HepG2 (cell line): ENCODE measurements around the gene IFT172. TPM values are rescaled to one million over a fixed set of nuclear protein-coding genes. Genes with fewer than 3 reads are reported as not detected.

Source experiments
- ATAC-seq: fragments of 200-7000 bp; cut with Tn5 transposase; 3 replicates; pipeline ENCODE4 v1.9.1; 2020; ENCODE audit warnings: mild to moderate bottlenecking, moderate library complexity
- BruUV-seq: library from RNA; stranded (reverse); fragments of 400-500 nt; replicated peaks from 2 replicates; lab custom pipeline; 2021; lab: Mats Ljungman, UMichigan
- CTCF ChIA-PET: fragments of 300-600 bp; formaldehyde crosslinking; extraction: SDS; loops from one replicate; lab custom pipeline; 2021; ENCODE audit warnings: low total read pairs, inconsistent platforms, low intra/inter-chr PET ratio; lab: Yijun Ruan, JAX
- POLR2A ChIA-PET: fragments of 350-600 bp; sonication (Branson Sonifier 250); formaldehyde crosslinking; loops from one replicate; lab custom pipeline; 2020; ENCODE audit warnings: antibody characterized with exemption, inconsistent platforms; lab: Yijun Ruan, JAX
- DNase-seq: peaks from one replicate; pipeline ENCODE4 v3.0.0-alpha.2; 2015; ENCODE audit warnings: low spot score
- FAIRE-seq: peaks from 3 replicates; lab custom pipeline; 2011; peaks lifted over from hg19 to GRCh38; lab: Jason Lieb, UNC
- H2AFZ ChIP-seq: one replicate; pipeline ENCODE4 v1.6.1; 2011; ENCODE audit warnings: low read length, inconsistent platforms
- H3K27ac ChIP-seq: fragments of 300-600 bp; 3 replicates; pipeline ENCODE4 v1.8.0; 2011; ENCODE audit warnings: mixed run types, mild to moderate bottlenecking, mixed read lengths, low read length, inconsistent platforms; ENCODE audit not compliant: insufficient read depth; ENCODE audit errors: extremely low read length
- H3K27me3 ChIP-seq, 2 experiments: fragments of 200-600 bp in 1 of 2; 2 replicates in 1 of 2; 3 replicates in 1 of 2; pipeline versions ENCODE4 v1.6.0 to v1.8.0; 2011; ENCODE audit warnings: low read length in 2 of 2, mild to moderate bottlenecking in 2 of 2, moderate library complexity in 2 of 2, inconsistent platforms in 1 of 2; ENCODE audit not compliant: insufficient read depth in 2 of 2, control insufficient read depth in 1 of 2
- H3K36me3 ChIP-seq, 2 experiments: fragments of 200-600 bp in 1 of 2; replicated peaks in 1 of 2; 2 replicates in 1 of 2; 3 replicates in 1 of 2; pipeline versions ENCODE4 v1.5.1 to v1.8.0; 2011; ENCODE audit warnings: low read length in 2 of 2, inconsistent platforms in 1 of 2; ENCODE audit not compliant: insufficient read depth in 2 of 2, control insufficient read depth in 1 of 2
- H3K4me1 ChIP-seq: 2 replicates; pipeline ENCODE4 v1.5.1; 2012; ENCODE audit warnings: low read length, inconsistent platforms; ENCODE audit not compliant: insufficient read depth
- H3K4me2 ChIP-seq: 2 replicates; pipeline ENCODE4 v1.6.0; 2011; ENCODE audit warnings: low read depth, low read length, inconsistent platforms
- H3K4me3 ChIP-seq, 3 experiments: fragments of 200-600 bp in 1 of 3; sonication (generic), shearing (Covaris generic) in 1 of 3; replicated peaks in 1 of 3; 2 replicates each; pipeline ENCODE4 v1.5.1; 2011 to 2016; ENCODE audit warnings: low read length in 3 of 3, inconsistent platforms in 2 of 3, low read depth in 2 of 3, mild to moderate bottlenecking in 2 of 3, control low read depth in 1 of 3, mixed read lengths in 1 of 3; ENCODE audit not compliant: insufficient read depth in 1 of 3
- H3K79me2 ChIP-seq: one replicate; pipeline ENCODE4 v1.6.1; 2011; ENCODE audit warnings: low read length, inconsistent platforms; ENCODE audit not compliant: insufficient read depth
- H3K9ac ChIP-seq: 2 replicates; pipeline ENCODE4 v1.6.0; 2011; ENCODE audit warnings: mild to moderate bottlenecking, low read depth, low read length, inconsistent platforms; ENCODE audit not compliant: insufficient read depth
- H3K9me3 ChIP-seq: 2 replicates; pipeline ENCODE4 v1.5.1; 2012; ENCODE audit warnings: mild to moderate bottlenecking, low read length
- H4K20me1 ChIP-seq: 2 replicates; pipeline ENCODE4 v1.6.0; 2011; ENCODE audit warnings: inconsistent platforms, mild to moderate bottlenecking, low read length, moderate library complexity; ENCODE audit not compliant: insufficient read depth
- HES4 ChIP-seq: sonication (generic); formaldehyde crosslinking; IDR thresholded peaks from 2 replicates; pipeline ENCODE4 v1.9.0; 2021; ENCODE audit warnings: mild to moderate bottlenecking, missing genetic modification reagents, borderline replicate concordance
- MYPOP ChIP-seq: sonication (generic); formaldehyde crosslinking; IDR thresholded peaks from 2 replicates; pipeline ENCODE4 v1.8.1; 2023; ENCODE audit warnings: mild to moderate bottlenecking, moderate library complexity, missing genetic modification reagents
- RAD21 ChIP-seq: fragments of 450-650 bp; formaldehyde crosslinking; IDR thresholded peaks from 2 replicates; pipeline ENCODE4 v1.5.0; 2020; ENCODE audit warnings: mild to moderate bottlenecking
- SRSF9 ChIP-seq: fragments of 200-400 bp; formaldehyde crosslinking; IDR thresholded peaks from 2 replicates; pipeline ENCODE4 v1.6.1; 2018; ENCODE audit warnings: borderline replicate concordance, mild to moderate bottlenecking, low read depth, low read length; ENCODE audit not compliant: insufficient read depth, poor library complexity, severe bottlenecking
- TERF1 ChIP-seq: sonication (generic); formaldehyde crosslinking; IDR thresholded peaks from 2 replicates; pipeline ENCODE4 v1.8.0; 2022; ENCODE audit warnings: mild to moderate bottlenecking, missing genetic modification reagents, moderate library complexity
- TGIF2 ChIP-seq: IDR thresholded peaks from 2 replicates; pipeline ENCODE4 v1.6.1; 2016; ENCODE audit warnings: control low read depth, missing compliant biosample characterization
- ZBTB7A ChIP-seq: sonication (generic); formaldehyde crosslinking; IDR thresholded peaks from 2 replicates; pipeline ENCODE4 v1.8.0; 2022; ENCODE audit warnings: mild to moderate bottlenecking, missing genetic modification reagents
- ZMYM4 ChIP-seq: sonication (generic); formaldehyde crosslinking; IDR thresholded peaks from 2 replicates; pipeline ENCODE4 v1.8.1; 2023; ENCODE audit warnings: mild to moderate bottlenecking, missing genetic modification reagents
- ZNF563 ChIP-seq: sonication (generic); formaldehyde crosslinking; IDR thresholded peaks from 2 replicates; pipeline ENCODE4 v1.8.0; 2022; ENCODE audit warnings: mild to moderate bottlenecking, moderate library complexity, missing genetic modification reagents
- ZNF749 ChIP-seq: sonication (generic); formaldehyde crosslinking; IDR thresholded peaks from 2 replicates; pipeline ENCODE4 v1.8.0; 2022; ENCODE audit warnings: mild to moderate bottlenecking, missing genetic modification reagents, moderate library complexity, borderline replicate concordance
- WGBS: methylation state at CpG from one replicate; pipeline ENCODE4 v1.1.6; 2017; ENCODE audit warnings: low lambda C conversion rate; 5-methylcytosine and 5-hydroxymethylcytosine counted together
- in situ Hi-C: cut with HindIII; loops from 2 replicates; pipeline ENCODE4 v1.10.0; 2017; ENCODE audit warnings: low pct_unique_long_range_greater_than_20kb; ENCODE audit not compliant: extremely low pct_ligation_motif_present
- intact Hi-C: fragments of 100-400 bp; cut with micrococcal nuclease; formaldehyde crosslinking; loops from one replicate; pipeline ENCODE4 v1.10.0; 2022; ENCODE audit not compliant: unreplicated experiment
- polyA plus RNA-seq, 8 experiments: library from polyadenylated mRNA; depleted of rRNA in 3 of 8; stranded (reverse) in 7 of 8; unstranded in 1 of 8; fragments of >200 nt; fragmentation: Illumina TruSeq in 4 of 8; extraction: Trizol in 4 of 8; gene quantifications; 2 replicates each; pipeline versions ENCODE4 v1.2.1 to v1.2.3, GENCODE V29; 2011 to 2016; ENCODE audit warnings: low read depth in 4 of 8, missing spikeins in 1 of 8, mixed read lengths in 1 of 8; ENCODE audit not compliant: insufficient read depth in 1 of 8
- total RNA-seq, 5 experiments: library from RNA; depleted of rRNA; stranded (reverse); fragments of >200 nt; fragmentation: Illumina TruSeq; extraction: Trizol; gene quantifications; 2 replicates each; pipeline ENCODE4 v1.2.3, GENCODE V29; 2016; ENCODE audit warnings: low read depth in 1 of 5
- TF ChIP-seq, protein P1 (sequence below): sonication (generic); formaldehyde crosslinking; IDR thresholded peaks from 2 replicates; pipeline ENCODE4 v1.5.0; 2020; ENCODE audit warnings: mild to moderate bottlenecking, missing genetic modification reagents, borderline replicate concordance
- TF ChIP-seq, protein P2 (sequence below): sonication (generic); formaldehyde crosslinking; IDR thresholded peaks from 2 replicates; pipeline ENCODE4 v1.9.0; 2022; ENCODE audit warnings: missing genetic modification reagents, mild to moderate bottlenecking, borderline replicate concordance
- TF ChIP-seq, protein P3 (sequence below): sonication (generic); formaldehyde crosslinking; IDR thresholded peaks from 2 replicates; pipeline ENCODE4 v1.4.0; 2020; ENCODE audit warnings: missing genetic modification reagents

Gene IFT172
- total and polyA plus RNA-seq, 2 of the 13 experiments (the other 11 are each of a cell fraction or from before 2014, with no cell fraction given) = 21.6 to 35.7 TPM

DNA sequence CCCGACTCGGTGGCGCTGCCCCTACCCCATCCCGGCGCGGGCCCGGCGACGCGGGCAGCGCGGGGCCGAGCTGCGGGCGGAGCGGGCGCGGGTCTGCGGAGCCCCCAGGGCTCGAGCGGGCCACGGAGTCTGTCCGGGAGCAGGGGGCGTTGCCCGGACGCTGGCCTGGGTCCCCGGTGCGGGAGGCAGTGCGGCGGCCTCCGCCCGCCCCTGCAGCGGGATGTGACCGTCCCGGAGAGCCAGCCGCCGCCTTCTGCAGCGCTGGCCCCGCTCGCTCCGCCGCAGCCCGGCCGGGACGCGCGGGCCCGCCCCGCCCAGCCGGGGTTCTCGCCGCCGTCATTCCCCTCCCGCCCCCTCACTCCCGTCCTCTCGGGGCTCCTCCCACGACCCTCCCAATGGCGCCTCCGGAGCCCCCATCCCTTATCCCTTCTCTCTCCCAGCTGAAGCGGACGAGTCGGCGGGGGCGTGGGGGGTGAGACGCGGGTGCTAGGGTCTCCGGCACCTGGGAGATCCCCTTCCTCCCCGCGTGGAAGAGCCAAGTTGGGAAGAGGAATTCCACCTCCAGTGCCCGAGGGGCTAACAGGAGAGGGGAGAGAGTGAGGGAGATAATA, 5.5 kb upstream of the IFT172 start, which contains the start of gene FNDC4:
Gene FNDC4, minus strand, starts transcription at position 257 of the 611 bp plus-strand sequence. CDS start 521 bp downstream, outside the sequence.
- Histone ChIP-seq H3K79me2 (no peaks in the 10 kb centered on the region), H3K4me1 (peaks cover 64% of the 10 kb centered on the region), H3K4me2 (peak within 1 kb of the TSS; percentile 95), H3K27ac (peak within 1 kb of the TSS; percentile 86), H3K9me3 (no peaks in the 10 kb centered on the region), H3K27me3 (no peaks in the 10 kb centered on the region), H4K20me1 (no peaks in the 10 kb centered on the region), H3K9ac (peak within 1 kb of the TSS; percentile 74), H3K36me3 (no peaks in the 10 kb centered on the region), H2AFZ (peak within 1 kb of the TSS; percentile 0), H3K4me3 (peak within 1 kb of the TSS; percentile 81 to 85 (median 83))
- FAIRE-seq (no peak), ATAC-seq (peak; percentile 26), DNase-seq (no peak)
- WGBS = 2% methylated on average over 16 of the region's 70 CpGs
- ChIA-PET POLR2A (interaction anchor here (1.2 to 2.0 kb wide), 6 partner anchors 74 to 169 kb away, joined by 3 to 9 read pairs (median 5); partner anchors contain the start of genes PPM1G, SLC4A1AP, SUPT7L and ZNF512), CTCF (no interaction called here)
- in situ Hi-C loops (no loop called here), intact Hi-C loops (loop anchor here (5.0 kb wide), 1 partner anchor 87 kb away; the partner anchor contains the start of gene ZNF512)
- no TSS peak for BruUV-seq
- TF ChIP-seq, protein P1, sequence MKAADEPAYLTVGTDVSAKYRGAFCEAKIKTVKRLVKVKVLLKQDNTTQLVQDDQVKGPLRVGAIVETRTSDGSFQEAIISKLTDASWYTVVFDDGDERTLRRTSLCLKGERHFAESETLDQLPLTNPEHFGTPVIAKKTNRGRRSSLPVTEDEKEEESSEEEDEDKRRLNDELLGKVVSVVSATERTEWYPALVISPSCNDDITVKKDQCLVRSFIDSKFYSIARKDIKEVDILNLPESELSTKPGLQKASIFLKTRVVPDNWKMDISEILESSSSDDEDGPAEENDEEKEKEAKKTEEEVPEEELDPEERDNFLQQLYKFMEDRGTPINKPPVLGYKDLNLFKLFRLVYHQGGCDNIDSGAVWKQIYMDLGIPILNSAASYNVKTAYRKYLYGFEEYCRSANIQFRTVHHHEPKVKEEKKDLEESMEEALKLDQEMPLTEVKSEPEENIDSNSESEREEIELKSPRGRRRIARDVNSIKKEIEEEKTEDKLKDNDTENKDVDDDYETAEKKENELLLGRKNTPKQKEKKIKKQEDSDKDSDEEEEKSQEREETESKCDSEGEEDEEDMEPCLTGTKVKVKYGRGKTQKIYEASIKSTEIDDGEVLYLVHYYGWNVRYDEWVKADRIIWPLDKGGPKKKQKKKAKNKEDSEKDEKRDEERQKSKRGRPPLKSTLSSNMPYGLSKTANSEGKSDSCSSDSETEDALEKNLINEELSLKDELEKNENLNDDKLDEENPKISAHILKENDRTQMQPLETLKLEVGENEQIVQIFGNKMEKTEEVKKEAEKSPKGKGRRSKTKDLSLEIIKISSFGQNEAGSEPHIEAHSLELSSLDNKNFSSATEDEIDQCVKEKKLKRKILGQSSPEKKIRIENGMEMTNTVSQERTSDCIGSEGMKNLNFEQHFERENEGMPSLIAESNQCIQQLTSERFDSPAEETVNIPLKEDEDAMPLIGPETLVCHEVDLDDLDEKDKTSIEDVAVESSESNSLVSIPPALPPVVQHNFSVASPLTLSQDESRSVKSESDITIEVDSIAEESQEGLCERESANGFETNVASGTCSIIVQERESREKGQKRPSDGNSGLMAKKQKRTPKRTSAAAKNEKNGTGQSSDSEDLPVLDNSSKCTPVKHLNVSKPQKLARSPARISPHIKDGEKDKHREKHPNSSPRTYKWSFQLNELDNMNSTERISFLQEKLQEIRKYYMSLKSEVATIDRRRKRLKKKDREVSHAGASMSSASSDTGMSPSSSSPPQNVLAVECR (CRISPR knock-in tag) = peak; percentile 35; the same call in 1 of the 2 replicates
- peak; percentile 53 for TF ChIP-seq RAD21
- TF ChIP-seq, protein P2, sequence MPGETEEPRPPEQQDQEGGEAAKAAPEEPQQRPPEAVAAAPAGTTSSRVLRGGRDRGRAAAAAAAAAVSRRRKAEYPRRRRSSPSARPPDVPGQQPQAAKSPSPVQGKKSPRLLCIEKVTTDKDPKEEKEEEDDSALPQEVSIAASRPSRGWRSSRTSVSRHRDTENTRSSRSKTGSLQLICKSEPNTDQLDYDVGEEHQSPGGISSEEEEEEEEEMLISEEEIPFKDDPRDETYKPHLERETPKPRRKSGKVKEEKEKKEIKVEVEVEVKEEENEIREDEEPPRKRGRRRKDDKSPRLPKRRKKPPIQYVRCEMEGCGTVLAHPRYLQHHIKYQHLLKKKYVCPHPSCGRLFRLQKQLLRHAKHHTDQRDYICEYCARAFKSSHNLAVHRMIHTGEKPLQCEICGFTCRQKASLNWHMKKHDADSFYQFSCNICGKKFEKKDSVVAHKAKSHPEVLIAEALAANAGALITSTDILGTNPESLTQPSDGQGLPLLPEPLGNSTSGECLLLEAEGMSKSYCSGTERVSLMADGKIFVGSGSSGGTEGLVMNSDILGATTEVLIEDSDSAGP (CRISPR knock-in tag) = no peak
- TF ChIP-seq, protein P3, sequence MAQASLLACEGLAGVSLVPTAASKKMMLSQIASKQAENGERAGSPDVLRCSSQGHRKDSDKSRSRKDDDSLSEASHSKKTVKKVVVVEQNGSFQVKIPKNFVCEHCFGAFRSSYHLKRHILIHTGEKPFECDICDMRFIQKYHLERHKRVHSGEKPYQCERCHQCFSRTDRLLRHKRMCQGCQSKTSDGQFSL = no peak
- TF ChIP-seq SRSF9 = no peak
- peak; percentile 59; the same call in 1 of the 2 replicates for TF ChIP-seq ZNF563
- TF ChIP-seq HES4 (CRISPR knock-in tag) = 0 out of 2 replicates have a peak, but pooled peaks have one; percentile 48
- TF ChIP-seq TERF1 (CRISPR knock-in tag) = no peak
- 0 out of 2 replicates have a peak, but pooled peaks have one; percentile 59 for TF ChIP-seq TGIF2
- TF ChIP-seq MYPOP (CRISPR knock-in tag) = no peak
- TF ChIP-seq ZMYM4 (CRISPR knock-in tag) = peak; percentile 16; the same call in 1 of the 2 replicates
- peak; percentile 73; the same call in 1 of the 2 replicates for TF ChIP-seq ZNF749 (CRISPR knock-in tag)
- peak; percentile 78 for TF ChIP-seq ZBTB7A (CRISPR knock-in tag)
